Thyroid gland (tissue), 4 donors: Measurements from ENCODE around the gene PCBP4. TPM values are rescaled to one million over a fixed set of nuclear protein-coding genes. Genes with fewer than 3 reads are reported as not detected.

Experiments
- DNase-seq, 2 donors: peaks; one replicate each; pipeline ENCODE4 v3.0.0-alpha.2; 2019
- H3K27ac ChIP-seq, 3 donors: fragments of 200-600 bp; sonication (generic); 1 replicate in 2 of 3; 2 replicates in 1 of 3; pipeline ENCODE4 v1.5.1; 2016 to 2019; ENCODE audit warnings: mild to moderate bottlenecking in 1 of 3, moderate library complexity in 1 of 3
- H3K27me3 ChIP-seq: fragments of 200-600 bp; sonication (generic); one replicate; pipeline ENCODE4 v1.5.1; 2019
- H3K36me3 ChIP-seq, 2 donors: fragments of 200-600 bp; sonication (generic); one replicate each; pipeline ENCODE4 v1.5.1; 2016 to 2019
- H3K4me1 ChIP-seq, 2 donors: fragments of 200-600 bp; sonication (generic); one replicate each; pipeline ENCODE4 v1.5.1; 2017 to 2019
- H3K4me3 ChIP-seq, 3 donors: fragments of 200-600 bp; sonication (generic); replicated peaks in 1 of 3; 1 replicate in 2 of 3; 2 replicates in 1 of 3; pipeline ENCODE4 v1.5.1; 2016; ENCODE audit warnings: mild to moderate bottlenecking in 1 of 3
- H3K9me3 ChIP-seq: fragments of 200-600 bp; sonication (generic); one replicate; pipeline ENCODE4 v1.5.1; 2017
- POLR2A ChIP-seq, 2 donors: fragments of 450-650 bp; IDR thresholded peaks; one replicate each; pipeline ENCODE4 v1.6.1; 2017; ENCODE audit warnings: antibody characterized with exemption in 2 of 2, mild to moderate bottlenecking in 2 of 2, moderate library complexity in 1 of 2
- whole genome bisulfite sequencing, 2 donors: methylation state at CpG; one replicate each; pipeline ENCODE4 v1.1.5; 2017; 5-methylcytosine and 5-hydroxymethylcytosine counted together
- intact Hi-C: fragments of 100-400 bp; cut with DNase I; formaldehyde crosslinking; loops from one replicate; pipeline ENCODE4 v1.15.1; 2023
- total RNA-seq, 4 donors: library from RNA; depleted of rRNA; stranded (reverse); fragments of >200 nt; gene quantifications; one replicate each; pipeline ENCODE4 v1.2.3, GENCODE V29; 2016
- TF ChIP-seq, protein P1 (sequence below), 6 experiments: fragments of 200-600 bp in 3 of 6; fragments of 450-650 bp in 3 of 6; sonication (generic) in 3 of 6; IDR thresholded peaks; one replicate each; pipeline ENCODE4 v1.5.1; 2016 to 2019; ENCODE audit warnings: antibody characterized with exemption in 6 of 6, mild to moderate bottlenecking in 2 of 6, inconsistent platforms in 1 of 6, moderate library complexity in 1 of 6

PCBP4 gene
- total RNA-seq, 4 donors from 2014 or later = 22.2 to 66.2 (median 41.1) TPM

- no peak for TF ChIP-seq POLR2A (IDR thresholded peaks at IDR 0.05)
- TF ChIP-seq, protein P1, sequence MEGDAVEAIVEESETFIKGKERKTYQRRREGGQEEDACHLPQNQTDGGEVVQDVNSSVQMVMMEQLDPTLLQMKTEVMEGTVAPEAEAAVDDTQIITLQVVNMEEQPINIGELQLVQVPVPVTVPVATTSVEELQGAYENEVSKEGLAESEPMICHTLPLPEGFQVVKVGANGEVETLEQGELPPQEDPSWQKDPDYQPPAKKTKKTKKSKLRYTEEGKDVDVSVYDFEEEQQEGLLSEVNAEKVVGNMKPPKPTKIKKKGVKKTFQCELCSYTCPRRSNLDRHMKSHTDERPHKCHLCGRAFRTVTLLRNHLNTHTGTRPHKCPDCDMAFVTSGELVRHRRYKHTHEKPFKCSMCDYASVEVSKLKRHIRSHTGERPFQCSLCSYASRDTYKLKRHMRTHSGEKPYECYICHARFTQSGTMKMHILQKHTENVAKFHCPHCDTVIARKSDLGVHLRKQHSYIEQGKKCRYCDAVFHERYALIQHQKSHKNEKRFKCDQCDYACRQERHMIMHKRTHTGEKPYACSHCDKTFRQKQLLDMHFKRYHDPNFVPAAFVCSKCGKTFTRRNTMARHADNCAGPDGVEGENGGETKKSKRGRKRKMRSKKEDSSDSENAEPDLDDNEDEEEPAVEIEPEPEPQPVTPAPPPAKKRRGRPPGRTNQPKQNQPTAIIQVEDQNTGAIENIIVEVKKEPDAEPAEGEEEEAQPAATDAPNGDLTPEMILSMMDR (IDR thresholded peaks at IDR 0.05) = no peak
- WGBS, 2 donors = 80 to 84% methylated on average over 2 of the region's 2 CpGs
- intact Hi-C loops = loop anchor here (2.0 to 5.0 kb wide), 3 partner anchors 62 to 145 kb away; no protein-coding TSS in a partner anchor
Measured at GRCh38 chr3:51999846-52000245, 32.6 kb upstream of the PCBP4 start.

GRCh38 chr3:51998774-51999173 is 31.5 kb upstream of the PCBP4 start:
- Histone ChIP-seq H3K27me3 (no peaks in the 10 kb centered on the region), H3K4me1 (peaks cover 8 to 13% of the 10 kb centered on the region in 2 donors), H3K4me3 (no peak overlapping the region), H3K36me3 (peaks cover 11% of the 10 kb centered on the region in 2 donors), H3K27ac (no peak overlapping the region), H3K9me3 (no peaks in the 10 kb centered on the region)
- intact Hi-C loops = no loop called here
- WGBS, 2 donors = 70 to 81% methylated on average over 7 of the region's 7 CpGs
- TF ChIP-seq POLR2A (IDR thresholded peaks at IDR 0.05) = no peak
- TF ChIP-seq, protein P1 (IDR thresholded peaks at IDR 0.05) = no peak
- no peak for DNase-seq

More at GRCh38 chr3:51999846-52000245, 32.6 kb upstream of the PCBP4 start:
- H3K36me3 ChIP-seq = peaks cover under 1% of the 10 kb centered on the region in 2 donors
- no peak for DNase-seq
- no peak overlapping the region for H3K4me3 ChIP-seq
- no peaks in the 10 kb centered on the region for H3K9me3 ChIP-seq
- H3K27me3 ChIP-seq = no peaks in the 10 kb centered on the region
- H3K27ac ChIP-seq = no peak overlapping the region
- peaks cover 4 to 8% of the 10 kb centered on the region in 2 donors for H3K4me1 ChIP-seq

- Histone ChIP-seq H3K9me3 (no peaks in the 10 kb centered on the region), H3K27ac (no peak overlapping the region), H3K4me1 (peaks cover 8 to 13% of the 10 kb centered on the region in 2 donors), H3K27me3 (no peaks in the 10 kb centered on the region), H3K4me3 (no peak overlapping the region), H3K36me3 (peaks cover 15 to 17% of the 10 kb centered on the region in 2 donors)
- 51 to 63% methylated on average over 7 of the region's 7 CpGs for WGBS, 2 donors
- no peak for DNase-seq
- intact Hi-C loops = no loop called here
- TF ChIP-seq, protein P1 (IDR thresholded peaks at IDR 0.05) = no peak
- no peak for TF ChIP-seq POLR2A (IDR thresholded peaks at IDR 0.05)
Measured at GRCh38 chr3:51997935-51998596, 30.8 kb upstream of the PCBP4 start.

DNA sequence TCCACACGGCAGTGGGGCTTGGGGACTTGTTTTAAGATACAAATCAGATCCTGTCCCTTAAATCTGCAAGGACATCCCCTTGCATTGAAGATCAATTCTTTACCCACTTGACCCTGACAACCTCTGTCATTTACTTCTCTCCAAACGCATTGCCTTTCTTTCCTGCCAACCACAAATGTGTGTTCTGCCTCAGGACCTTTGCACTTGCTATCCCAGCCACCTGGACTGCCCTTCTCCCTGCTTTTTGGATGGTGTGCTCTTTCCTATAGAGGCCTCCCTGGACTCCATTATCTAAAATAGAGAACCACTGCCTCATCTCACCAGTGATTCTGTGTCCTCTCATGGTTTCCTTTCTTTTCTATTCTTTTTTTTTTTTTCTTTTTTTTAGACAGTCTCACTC is 29.9 kb upstream of the PCBP4 start:
- WGBS, 2 donors = 51 to 60% methylated on average over 2 of the region's 2 CpGs
- H3K36me3 ChIP-seq = peaks cover 17 to 18% of the 10 kb centered on the region in 2 donors

More for the DNA sequence above, 29.9 kb upstream of the PCBP4 start:
- Histone ChIP-seq H3K9me3 (no peaks in the 10 kb centered on the region), H3K4me3 (no peak overlapping the region), H3K27ac (no peak overlapping the region), H3K4me1 (peaks cover 8 to 19% of the 10 kb centered on the region in 2 donors), H3K27me3 (no peaks in the 10 kb centered on the region)
- intact Hi-C loops = no loop called here
- DNase-seq = no peak
- no peak for TF ChIP-seq POLR2A (IDR thresholded peaks at IDR 0.05)
- TF ChIP-seq, protein P1 (IDR thresholded peaks at IDR 0.05) = no peak
